Panc1 (cell line): ENCODE results near the gene PADI2.

Experiments used
- POLR2AphosphoS5 ChIP-seq: IDR thresholded peaks from 2 replicates; pipeline ENCODE4 v1.6.1; 2012; ENCODE audit warnings: mild to moderate bottlenecking, low read depth, low read length, moderate library complexity
- TF ChIP-seq, protein P1 (sequence below): fragments of 450-650 bp; IDR thresholded peaks from 2 replicates; pipeline ENCODE4 v1.5.1; 2017; ENCODE audit warnings: mild to moderate bottlenecking

DNA sequence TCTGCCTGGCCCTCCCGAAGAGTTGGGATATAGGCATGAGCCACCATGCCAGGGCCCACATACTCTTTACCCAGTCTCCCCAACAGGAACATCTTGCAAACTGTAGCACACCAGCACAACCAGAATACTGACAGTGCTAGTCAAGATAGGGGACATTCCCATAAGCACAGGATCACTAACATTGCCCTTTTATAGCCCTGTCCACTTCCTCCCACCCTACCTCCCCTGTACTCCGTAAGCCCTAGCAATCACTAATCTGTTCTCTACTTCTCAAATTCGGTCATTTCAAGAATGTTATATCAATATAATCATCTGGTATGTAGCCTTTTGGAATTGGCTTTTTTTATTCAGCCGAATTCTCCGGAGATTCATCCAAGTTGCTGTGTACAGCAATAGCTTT is 71.3 kb downstream of the PADI2 start:
- TF ChIP-seq POLR2AphosphoS5: no peak
- TF ChIP-seq, protein P1, sequence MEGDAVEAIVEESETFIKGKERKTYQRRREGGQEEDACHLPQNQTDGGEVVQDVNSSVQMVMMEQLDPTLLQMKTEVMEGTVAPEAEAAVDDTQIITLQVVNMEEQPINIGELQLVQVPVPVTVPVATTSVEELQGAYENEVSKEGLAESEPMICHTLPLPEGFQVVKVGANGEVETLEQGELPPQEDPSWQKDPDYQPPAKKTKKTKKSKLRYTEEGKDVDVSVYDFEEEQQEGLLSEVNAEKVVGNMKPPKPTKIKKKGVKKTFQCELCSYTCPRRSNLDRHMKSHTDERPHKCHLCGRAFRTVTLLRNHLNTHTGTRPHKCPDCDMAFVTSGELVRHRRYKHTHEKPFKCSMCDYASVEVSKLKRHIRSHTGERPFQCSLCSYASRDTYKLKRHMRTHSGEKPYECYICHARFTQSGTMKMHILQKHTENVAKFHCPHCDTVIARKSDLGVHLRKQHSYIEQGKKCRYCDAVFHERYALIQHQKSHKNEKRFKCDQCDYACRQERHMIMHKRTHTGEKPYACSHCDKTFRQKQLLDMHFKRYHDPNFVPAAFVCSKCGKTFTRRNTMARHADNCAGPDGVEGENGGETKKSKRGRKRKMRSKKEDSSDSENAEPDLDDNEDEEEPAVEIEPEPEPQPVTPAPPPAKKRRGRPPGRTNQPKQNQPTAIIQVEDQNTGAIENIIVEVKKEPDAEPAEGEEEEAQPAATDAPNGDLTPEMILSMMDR: no peak
